Immature natural killer cell (primary cell): ENCODE data around the gene IL17RC. TPM values are rescaled to one million over a fixed set of nuclear protein-coding genes. Genes with fewer than 3 reads are reported as not detected.

Experiments used
- DNase-seq, 3 donors: peaks; one replicate each; pipeline ENCODE4 v3.0.0; 2022; ENCODE audit warnings: mixed read lengths in 1 of 3
- H3K27ac Mint-ChIP-seq, 6 donors: one replicate each; pipeline ENCODE4 v1.8.0; 2020; ENCODE audit warnings: mixed read lengths in 6 of 6, mild to moderate bottlenecking in 5 of 6, inconsistent platforms in 4 of 6, moderate library complexity in 3 of 6
- H3K27me3 Mint-ChIP-seq, 3 donors: one replicate each; pipeline ENCODE4 v1.8.0; 2020 to 2021; ENCODE audit warnings: low read depth in 3 of 3, mild to moderate bottlenecking in 3 of 3, mixed read lengths in 3 of 3, moderate library complexity in 3 of 3, inconsistent platforms in 1 of 3
- H3K36me3 Mint-ChIP-seq, 3 donors: one replicate each; pipeline ENCODE4 v1.8.0; 2020; ENCODE audit warnings: mixed read lengths in 3 of 3, inconsistent platforms in 2 of 3, mild to moderate bottlenecking in 2 of 3
- H3K4me1 Mint-ChIP-seq, 2 donors: one replicate each; pipeline ENCODE4 v1.8.0; 2020; ENCODE audit warnings: inconsistent platforms in 2 of 2, mild to moderate bottlenecking in 2 of 2, mixed read lengths in 2 of 2, moderate library complexity in 1 of 2
- H3K4me3 Mint-ChIP-seq, 5 donors: one replicate each; pipeline ENCODE4 v1.8.0; 2020; ENCODE audit warnings: mild to moderate bottlenecking in 5 of 5, mixed read lengths in 5 of 5, inconsistent platforms in 3 of 5, moderate library complexity in 3 of 5
- H3K9me3 Mint-ChIP-seq, 6 donors: one replicate each; pipeline ENCODE4 v1.8.0; 2020; ENCODE audit warnings: mild to moderate bottlenecking in 6 of 6, mixed read lengths in 6 of 6, inconsistent platforms in 4 of 6, moderate library complexity in 3 of 6
- polyA plus RNA-seq, 3 donors: library from polyadenylated mRNA; unstranded; fragments of 300-500 nt; fragmentation: Illumina TruSeq; gene quantifications; one replicate each; pipeline ENCODE4 v1.2.3, GENCODE V29; 2021

IL17RC gene
- polyA plus RNA-seq, 3 donors from 2014 or later, result 1.7 to 16.5 (median 12.6) TPM

GRCh38 chr3:9949115-9949514, 32.2 kb downstream of the IL17RC start:
- H3K9me3 Mint-ChIP-seq, result no peaks in the 10 kb centered on the region
- DNase-seq, result no peak
- H3K27ac Mint-ChIP-seq, result no peak overlapping the region
- H3K4me1 Mint-ChIP-seq, result peaks cover 19 to 22% of the 10 kb centered on the region in 2 donors
- H3K27me3 Mint-ChIP-seq, result peaks cover under 1 to 6% (median 2%) of the 10 kb centered on the region in 3 donors
- no peaks in the 10 kb centered on the region for H3K36me3 Mint-ChIP-seq
- H3K4me3 Mint-ChIP-seq, result no peak overlapping the region

- no peak for DNase-seq
- Mint-ChIP-seq H3K4me3 (no peak overlapping the region), H3K27me3 (peaks cover 2 to 6% (median 2%) of the 10 kb centered on the region in 3 donors), H3K36me3 (no peaks in the 10 kb centered on the region), H3K4me1 (peaks cover 19 to 22% of the 10 kb centered on the region in 2 donors), H3K9me3 (no peaks in the 10 kb centered on the region), H3K27ac (no peak overlapping the region)
Observed at GRCh38 chr3:9949626-9950025, 32.7 kb downstream of the IL17RC start.

GRCh38 chr3:9951126-9951525, 34.2 kb downstream of the IL17RC start:
- no peak for DNase-seq
- peak overlapping the region in 1 of 6 donors; percentile 32 for H3K27ac Mint-ChIP-seq
- no peaks in the 10 kb centered on the region for H3K36me3 Mint-ChIP-seq
- no peaks in the 10 kb centered on the region for H3K9me3 Mint-ChIP-seq
- peak overlapping the region; percentile 80 to 87 (median 82) for H3K4me3 Mint-ChIP-seq
- peaks cover 17 to 22% of the 10 kb centered on the region in 2 donors for H3K4me1 Mint-ChIP-seq
- H3K27me3 Mint-ChIP-seq, result peaks cover 2 to 6% (median 2%) of the 10 kb centered on the region in 3 donors

- Mint-ChIP-seq H3K4me1 (peaks cover 15 to 22% of the 10 kb centered on the region in 2 donors), H3K27ac (peak overlapping the region in 1 of 6 donors; percentile 16), H3K36me3 (no peaks in the 10 kb centered on the region), H3K4me3 (peak overlapping the region; percentile 80 to 87 (median 82)), H3K27me3 (peaks cover 2 to 6% (median 2%) of the 10 kb centered on the region in 3 donors), H3K9me3 (no peaks in the 10 kb centered on the region)
- no peak for DNase-seq
Observed at GRCh38 chr3:9951598-9951961, 34.7 kb downstream of the IL17RC start.

- peak; percentile 27 to 40 (median 35) for DNase-seq
- Mint-ChIP-seq H3K4me3 (peak within 1 kb of the TSS; percentile 81 to 87 (median 86)), H3K9me3 (no peaks in the 10 kb centered on the region)
Observed at GRCh38 chr3:9951962-9952805, 35.3 kb downstream of the IL17RC start, which contains the start of gene PRRT3. Gene PRRT3, minus strand, starts transcription at chr3:9952408. Its CDS starts 2,293 bp downstream, at chr3:9950115.

GRCh38 chr3:9955067-9955502, 38.2 kb downstream of the IL17RC start:
- Mint-ChIP-seq H3K4me1 (peaks cover 15 to 22% of the 10 kb centered on the region in 2 donors), H3K27me3 (peaks cover 2 to 8% (median 4%) of the 10 kb centered on the region in 3 donors), H3K9me3 (no peaks in the 10 kb centered on the region), H3K36me3 (no peaks in the 10 kb centered on the region), H3K4me3 (no peak overlapping the region), H3K27ac (peak overlapping the region in 1 of 6 donors; percentile 11)
- no peak for DNase-seq

More at GRCh38 chr3:9951962-9952805, 35.3 kb downstream of the IL17RC start, which contains the start of gene PRRT3:
- Mint-ChIP-seq H3K36me3 (no peaks in the 10 kb centered on the region), H3K27me3 (peaks cover 2 to 6% (median 2%) of the 10 kb centered on the region in 3 donors), H3K4me1 (peaks cover 15 to 22% of the 10 kb centered on the region in 2 donors), H3K27ac (peak within 1 kb of the TSS in 2 of 6 donors; percentile 49 to 50)

GRCh38 chr3:9955611-9956352, 38.9 kb downstream of the IL17RC start:
- H3K27me3 Mint-ChIP-seq, result peaks cover 2 to 8% (median 4%) of the 10 kb centered on the region in 3 donors

GRCh38 chr3:9957214-9957613, 40.3 kb downstream of the IL17RC start:
- Mint-ChIP-seq H3K27ac (peak overlapping the region in 1 of 6 donors; percentile 45), H3K4me3 (no peak overlapping the region), H3K9me3 (no peaks in the 10 kb centered on the region), H3K4me1 (peaks cover 6 to 11% of the 10 kb centered on the region in 2 donors), H3K36me3 (no peaks in the 10 kb centered on the region), H3K27me3 (peaks cover 2 to 8% (median 4%) of the 10 kb centered on the region in 3 donors)
- DNase-seq, result no peak

More at GRCh38 chr3:9955611-9956352, 38.9 kb downstream of the IL17RC start:
- H3K4me3 Mint-ChIP-seq, result no peak overlapping the region
- H3K9me3 Mint-ChIP-seq, result no peaks in the 10 kb centered on the region
- H3K36me3 Mint-ChIP-seq, result no peaks in the 10 kb centered on the region
- no peak for DNase-seq
- H3K4me1 Mint-ChIP-seq, result peaks cover 15 to 22% of the 10 kb centered on the region in 2 donors
- H3K27ac Mint-ChIP-seq, result peak overlapping the region in 4 of 6 donors; percentile 12 to 68 (median 47)

- no peaks in the 10 kb centered on the region for H3K4me1 Mint-ChIP-seq
- no peak overlapping the region for H3K27ac Mint-ChIP-seq
- no peak for DNase-seq
- no peak overlapping the region for H3K4me3 Mint-ChIP-seq
- H3K27me3 Mint-ChIP-seq, result no peaks in the 10 kb centered on the region
- peaks cover 9 to 43% (median 22%) of the 10 kb centered on the region in 3 donors for H3K36me3 Mint-ChIP-seq
- no peaks in the 10 kb centered on the region for H3K9me3 Mint-ChIP-seq
Observed at GRCh38 chr3:9965200-9965875, 48.4 kb downstream of the IL17RC start.

GRCh38 chr3:9966841-9967240, 49.9 kb downstream of the IL17RC start:
- Mint-ChIP-seq H3K27ac (no peak overlapping the region), H3K4me3 (no peak overlapping the region), H3K9me3 (no peaks in the 10 kb centered on the region), H3K36me3 (peaks cover 16 to 54% (median 30%) of the 10 kb centered on the region in 3 donors), H3K4me1 (no peaks in the 10 kb centered on the region), H3K27me3 (no peaks in the 10 kb centered on the region)
- no peak for DNase-seq

- H3K27me3 Mint-ChIP-seq, result no peaks in the 10 kb centered on the region
Observed at GRCh38 chr3:9969632-9970019, 52.7 kb downstream of the IL17RC start.

GRCh38 chr3:9970020-9970652, 53.2 kb downstream of the IL17RC start:
- Mint-ChIP-seq H3K9me3 (no peaks in the 10 kb centered on the region), H3K27me3 (no peaks in the 10 kb centered on the region), H3K36me3 (peaks cover 23 to 56% (median 24%) of the 10 kb centered on the region in 3 donors), H3K4me1 (no peaks in the 10 kb centered on the region), H3K27ac (no peak overlapping the region), H3K4me3 (no peak overlapping the region)
- DNase-seq, result no peak

More at GRCh38 chr3:9969632-9970019, 52.7 kb downstream of the IL17RC start:
- H3K4me1 Mint-ChIP-seq, result no peaks in the 10 kb centered on the region
- H3K27ac Mint-ChIP-seq, result peak overlapping the region in 1 of 6 donors; percentile 17
- no peak overlapping the region for H3K4me3 Mint-ChIP-seq
- H3K9me3 Mint-ChIP-seq, result no peaks in the 10 kb centered on the region
- DNase-seq, result no peak
- H3K36me3 Mint-ChIP-seq, result peaks cover 23 to 56% (median 24%) of the 10 kb centered on the region in 3 donors
